ENCODE data around the gene COL6A1. TPM values are rescaled to one million over a fixed set of nuclear protein-coding genes. Genes with fewer than 3 reads are reported as not detected.

The COL6A1 gene
- total and polyA plus RNA-seq, 10 donors = 76.5 to 190 (median 129) TPM

DNA sequence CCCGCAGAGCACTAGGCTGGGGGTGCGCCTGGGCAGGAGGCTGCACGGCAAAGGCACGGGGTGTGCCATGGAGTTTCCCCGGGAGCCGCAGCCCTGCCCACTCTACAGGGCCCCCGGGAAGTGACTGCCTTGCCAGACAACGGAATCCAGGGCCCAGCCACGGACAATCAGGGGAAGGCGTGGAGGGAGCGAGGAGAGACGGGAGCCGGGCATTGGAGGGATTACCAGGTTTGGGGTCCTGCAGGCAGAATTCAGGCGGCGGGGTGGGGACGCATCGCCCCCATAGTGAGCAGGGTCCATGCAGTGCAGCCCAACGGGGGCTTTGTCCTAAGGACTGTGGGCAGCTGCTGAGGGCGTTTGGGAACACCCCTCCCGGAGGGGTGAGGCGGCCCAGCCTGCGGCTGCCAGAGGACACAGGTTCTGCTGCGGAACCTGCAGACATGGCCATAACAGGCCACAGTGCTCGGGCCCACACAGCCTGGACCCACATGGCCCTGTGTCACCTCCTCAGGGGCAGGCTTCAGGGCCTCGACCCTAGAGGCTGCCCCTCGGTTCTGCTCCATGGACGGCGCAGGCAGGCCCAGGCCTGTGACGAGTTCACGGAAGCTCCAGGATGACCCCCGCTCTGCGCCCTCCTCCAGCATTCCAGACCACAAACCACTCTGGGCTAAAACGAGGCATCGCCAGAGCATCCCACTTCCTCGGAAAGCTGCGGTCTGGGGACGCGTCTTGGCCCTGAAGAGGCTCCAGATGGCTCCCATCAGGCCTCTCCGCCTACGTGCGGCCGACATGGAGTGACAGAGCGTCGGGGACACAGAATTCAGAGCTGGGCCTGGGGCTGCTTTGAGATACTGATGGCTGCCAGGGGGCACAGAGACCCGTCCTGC is 54.5 kb downstream of the COL6A1 start:
- Histone ChIP-seq H3K27me3 (replicated peaks in 1 of 7) (no peaks in the 10 kb centered on the region), H3K9me3 (no peaks in the 10 kb centered on the region), H3K4me3 (no peak overlapping the region), H3K4me1 (peaks cover 0 to 22% (median 9%) of the 10 kb centered on the region in 6 donors), H3K27ac (peak overlapping the region in 7 of 8 donors; percentile 51 to 78 (median 66)), H3K36me3 (no peaks in the 10 kb centered on the region)
- no peak for DNase-seq
- TF ChIP-seq POLR2AphosphoS5 (IDR thresholded peaks at IDR 0.05) (peak; percentile 77 to 83 (median 79)), POLR2A (IDR thresholded peaks at IDR 0.05) (no peak)
- 78 to 87% (median 86%) methylated on average over 26 to 45 of the region's 45 CpGs for WGBS, 5 donors
- intact Hi-C loops (cut with DNase I; ENCODE audit: low total_unique reads) = no loop called here

DNA sequence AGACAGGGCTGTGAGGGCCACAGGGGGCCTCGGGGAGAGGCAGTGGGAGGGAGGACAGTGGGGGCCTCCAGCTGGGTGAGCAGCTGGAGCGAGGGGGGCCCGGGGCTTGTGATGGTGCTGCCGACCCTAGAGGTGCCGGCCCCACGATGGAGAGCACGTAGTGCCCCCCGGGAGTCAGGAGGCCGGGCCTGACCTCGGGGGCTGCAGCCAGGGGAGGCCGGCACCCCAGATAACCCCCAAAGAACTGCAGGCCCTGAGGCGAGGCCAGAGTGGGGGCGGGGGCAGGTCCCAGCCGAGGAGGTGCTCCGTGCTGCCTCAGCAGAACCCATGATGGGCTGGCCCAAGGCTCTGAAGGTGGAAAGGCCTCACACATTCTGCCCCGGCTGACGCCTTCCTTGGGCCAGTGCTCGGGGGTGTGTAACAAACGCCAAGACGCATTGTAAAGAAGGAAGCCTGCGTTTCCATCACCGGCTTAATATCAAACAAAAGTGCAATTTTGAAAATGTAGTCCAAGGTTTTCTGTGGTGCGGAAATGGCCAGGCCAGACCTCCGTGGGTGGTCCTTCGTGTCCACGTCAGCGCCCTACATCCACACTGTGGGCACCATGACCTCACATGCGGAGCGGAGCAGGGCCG is 55.2 kb downstream of the COL6A1 start:
- intact Hi-C loops (cut with DNase I; ENCODE audit: low total_unique reads) = no loop called here
- no peak for DNase-seq

DNA sequence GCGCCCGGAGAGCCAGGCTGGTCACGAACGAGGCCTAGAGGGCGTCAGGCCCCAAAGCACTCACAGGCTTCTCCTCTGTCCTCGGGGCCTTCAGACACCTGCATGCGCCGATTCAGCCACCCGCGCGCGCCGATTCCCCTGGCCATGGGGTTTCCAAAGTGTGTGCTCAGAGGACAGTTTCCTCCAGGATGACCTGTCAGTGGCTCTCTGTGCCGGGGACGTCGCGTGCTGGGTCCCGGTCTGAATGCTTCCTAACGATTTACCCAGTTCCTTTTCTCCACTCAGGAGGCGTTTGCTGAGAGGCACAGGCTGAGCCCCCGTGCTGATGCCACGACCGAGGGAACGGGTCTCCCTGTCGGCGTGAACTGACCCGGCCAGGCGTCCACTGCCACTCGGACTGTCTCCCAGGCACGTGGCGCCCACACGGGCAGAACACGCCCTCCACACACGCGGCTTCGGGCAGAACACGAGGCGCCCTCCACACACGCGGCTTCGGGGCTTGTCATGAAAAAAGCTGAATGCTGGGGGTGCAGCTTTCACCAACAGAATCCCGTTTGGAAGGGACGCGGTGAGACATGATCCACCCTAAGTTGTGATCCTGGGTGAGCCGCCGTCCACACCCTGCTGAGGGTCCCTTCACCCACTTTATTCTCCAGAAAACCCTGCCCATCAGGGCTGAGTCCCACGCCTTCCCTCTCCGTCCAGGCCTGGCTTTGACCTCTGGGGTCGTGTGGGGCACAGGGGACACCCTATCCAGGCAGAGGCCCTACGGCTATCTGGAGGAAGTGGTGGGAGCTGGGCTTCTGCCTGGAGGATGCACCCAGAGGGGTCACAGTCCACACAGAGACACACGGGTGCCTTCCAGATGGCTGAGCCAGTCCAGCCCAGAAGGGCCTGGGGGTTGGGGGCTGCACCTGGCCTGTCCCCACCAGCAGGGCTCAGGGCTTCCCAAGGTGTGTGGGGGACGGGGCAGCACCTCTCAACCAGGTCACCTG is 56.1 kb downstream of the COL6A1 start:
- peaks cover 0 to 22% (median 9%) of the 10 kb centered on the region in 6 donors for H3K4me1 ChIP-seq
- intact Hi-C loops (cut with DNase I; ENCODE audit: low total_unique reads) = no loop called here
- H3K9me3 ChIP-seq = no peaks in the 10 kb centered on the region
- H3K27ac ChIP-seq = peak overlapping the region in 5 of 8 donors; percentile 58 to 80 (median 71)
- H3K36me3 ChIP-seq = no peaks in the 10 kb centered on the region
- DNase-seq = no peak
- no peak overlapping the region for H3K4me3 ChIP-seq
- TF ChIP-seq, protein P1, sequence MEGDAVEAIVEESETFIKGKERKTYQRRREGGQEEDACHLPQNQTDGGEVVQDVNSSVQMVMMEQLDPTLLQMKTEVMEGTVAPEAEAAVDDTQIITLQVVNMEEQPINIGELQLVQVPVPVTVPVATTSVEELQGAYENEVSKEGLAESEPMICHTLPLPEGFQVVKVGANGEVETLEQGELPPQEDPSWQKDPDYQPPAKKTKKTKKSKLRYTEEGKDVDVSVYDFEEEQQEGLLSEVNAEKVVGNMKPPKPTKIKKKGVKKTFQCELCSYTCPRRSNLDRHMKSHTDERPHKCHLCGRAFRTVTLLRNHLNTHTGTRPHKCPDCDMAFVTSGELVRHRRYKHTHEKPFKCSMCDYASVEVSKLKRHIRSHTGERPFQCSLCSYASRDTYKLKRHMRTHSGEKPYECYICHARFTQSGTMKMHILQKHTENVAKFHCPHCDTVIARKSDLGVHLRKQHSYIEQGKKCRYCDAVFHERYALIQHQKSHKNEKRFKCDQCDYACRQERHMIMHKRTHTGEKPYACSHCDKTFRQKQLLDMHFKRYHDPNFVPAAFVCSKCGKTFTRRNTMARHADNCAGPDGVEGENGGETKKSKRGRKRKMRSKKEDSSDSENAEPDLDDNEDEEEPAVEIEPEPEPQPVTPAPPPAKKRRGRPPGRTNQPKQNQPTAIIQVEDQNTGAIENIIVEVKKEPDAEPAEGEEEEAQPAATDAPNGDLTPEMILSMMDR (IDR thresholded peaks at IDR 0.05 in 8 of 11, conservative IDR thresholded peaks at IDR 0.05 in 3 of 11) = no peak
- no peak for TF ChIP-seq POLR2A (IDR thresholded peaks at IDR 0.05)
- TF ChIP-seq POLR2AphosphoS5 (IDR thresholded peaks at IDR 0.05) = no peak
- WGBS, 5 donors = 91 to 95% (median 93%) methylated on average over 31 to 52 of the region's 52 CpGs
- H3K27me3 ChIP-seq (replicated peaks in 1 of 7) = no peaks in the 10 kb centered on the region

More for the DNA sequence above, 55.2 kb downstream of the COL6A1 start:
- H3K27ac ChIP-seq = peak overlapping the region in 6 of 8 donors; percentile 51 to 78 (median 70)
- TF ChIP-seq POLR2AphosphoS5 (IDR thresholded peaks at IDR 0.05) = no peak
- no peak for TF ChIP-seq POLR2A (IDR thresholded peaks at IDR 0.05)
- TF ChIP-seq, protein P1 (IDR thresholded peaks at IDR 0.05 in 8 of 11, conservative IDR thresholded peaks at IDR 0.05 in 3 of 11) = no peak
- H3K4me1 ChIP-seq = peaks cover 0 to 22% (median 9%) of the 10 kb centered on the region in 6 donors
- H3K27me3 ChIP-seq (replicated peaks in 1 of 7) = no peaks in the 10 kb centered on the region
- 81 to 95% (median 90%) methylated on average over 12 to 30 of the region's 30 CpGs for WGBS, 5 donors
- no peaks in the 10 kb centered on the region for H3K9me3 ChIP-seq
- no peak overlapping the region for H3K4me3 ChIP-seq
- no peaks in the 10 kb centered on the region for H3K36me3 ChIP-seq

DNA sequence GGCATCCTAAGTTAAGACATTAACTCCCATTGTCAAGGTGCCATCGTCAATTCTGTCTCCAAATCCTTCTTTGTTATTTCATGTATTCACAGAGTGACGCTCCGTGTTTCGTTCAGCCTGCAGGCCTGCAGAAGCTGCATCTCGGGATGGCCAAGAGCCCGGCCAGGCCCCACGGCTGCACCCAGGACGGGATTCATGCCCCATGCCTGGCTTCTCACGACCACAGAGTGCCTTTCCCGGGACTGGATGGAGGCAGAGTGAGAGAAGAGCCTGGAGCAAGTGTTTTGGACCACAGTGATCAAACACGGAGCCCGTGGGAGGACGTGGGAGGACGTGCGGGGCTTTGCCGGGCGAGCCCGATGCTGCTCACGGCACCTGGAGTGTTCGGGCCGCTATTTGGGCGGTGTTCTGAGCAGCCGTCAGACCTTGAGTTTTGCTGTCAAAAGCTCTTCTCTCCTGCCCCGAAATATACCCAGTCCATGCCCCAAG is 56.8 kb downstream of the COL6A1 start:
- H3K9me3 ChIP-seq = no peaks in the 10 kb centered on the region
- intact Hi-C loops (cut with DNase I; ENCODE audit: low total_unique reads) = no loop called here
- WGBS, 5 donors = 79 to 86% (median 82%) methylated on average over 24 of the region's 24 CpGs
- DNase-seq = no peak
- peaks cover 0 to 22% (median 9%) of the 10 kb centered on the region in 6 donors for H3K4me1 ChIP-seq
- no peaks in the 10 kb centered on the region for H3K27me3 ChIP-seq (replicated peaks in 1 of 7)
- no peaks in the 10 kb centered on the region for H3K36me3 ChIP-seq
- TF ChIP-seq, protein P1 (IDR thresholded peaks at IDR 0.05 in 8 of 11, conservative IDR thresholded peaks at IDR 0.05 in 3 of 11) = no peak
- TF ChIP-seq POLR2A (IDR thresholded peaks at IDR 0.05) (no peak), POLR2AphosphoS5 (IDR thresholded peaks at IDR 0.05) (no peak)
- H3K27ac ChIP-seq = peak overlapping the region in 7 of 8 donors; percentile 30 to 80 (median 69)
- H3K4me3 ChIP-seq = no peak overlapping the region

Data from spleen (tissue), 11 donors.